ENCODE data around the gene SLC25A17.

The SLC25A17 gene

DNA sequence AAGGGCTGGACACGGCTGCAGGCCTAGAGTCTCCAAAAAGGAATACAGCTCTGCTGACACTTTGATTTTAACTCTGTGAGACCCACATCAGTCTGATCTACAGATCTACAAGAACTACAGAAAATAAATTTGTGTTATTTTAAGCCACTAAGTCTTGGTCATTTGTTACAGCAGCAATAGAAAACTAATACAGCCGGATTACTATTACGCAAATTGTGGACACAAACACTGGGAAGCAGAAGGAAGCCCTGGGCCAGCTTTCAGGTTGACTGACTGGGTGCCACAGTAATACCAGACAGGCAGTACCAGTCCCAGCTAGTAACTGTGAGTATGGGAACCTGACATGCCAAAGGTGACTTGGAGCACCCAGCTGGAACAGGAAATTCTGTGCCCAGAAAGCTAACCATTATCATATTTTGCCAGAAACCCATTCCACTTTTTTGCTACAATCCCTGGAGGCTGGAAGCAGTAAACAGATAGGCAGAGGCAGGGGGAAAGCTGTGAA, 13.4 kb downstream of the SLC25A17 start:
- CTCF ChIA-PET, result no interaction called here
- no peak overlapping the region for H3K27ac ChIP-seq
- POLR2A ChIA-PET (ENCODE audit: low non-redundant PET), result no interaction called here
- DNase-seq (ENCODE audit: low spot score), result no peak
- TF ChIP-seq, protein P1, sequence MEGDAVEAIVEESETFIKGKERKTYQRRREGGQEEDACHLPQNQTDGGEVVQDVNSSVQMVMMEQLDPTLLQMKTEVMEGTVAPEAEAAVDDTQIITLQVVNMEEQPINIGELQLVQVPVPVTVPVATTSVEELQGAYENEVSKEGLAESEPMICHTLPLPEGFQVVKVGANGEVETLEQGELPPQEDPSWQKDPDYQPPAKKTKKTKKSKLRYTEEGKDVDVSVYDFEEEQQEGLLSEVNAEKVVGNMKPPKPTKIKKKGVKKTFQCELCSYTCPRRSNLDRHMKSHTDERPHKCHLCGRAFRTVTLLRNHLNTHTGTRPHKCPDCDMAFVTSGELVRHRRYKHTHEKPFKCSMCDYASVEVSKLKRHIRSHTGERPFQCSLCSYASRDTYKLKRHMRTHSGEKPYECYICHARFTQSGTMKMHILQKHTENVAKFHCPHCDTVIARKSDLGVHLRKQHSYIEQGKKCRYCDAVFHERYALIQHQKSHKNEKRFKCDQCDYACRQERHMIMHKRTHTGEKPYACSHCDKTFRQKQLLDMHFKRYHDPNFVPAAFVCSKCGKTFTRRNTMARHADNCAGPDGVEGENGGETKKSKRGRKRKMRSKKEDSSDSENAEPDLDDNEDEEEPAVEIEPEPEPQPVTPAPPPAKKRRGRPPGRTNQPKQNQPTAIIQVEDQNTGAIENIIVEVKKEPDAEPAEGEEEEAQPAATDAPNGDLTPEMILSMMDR (conservative IDR thresholded peaks at IDR 0.05; ENCODE audit: low read depth), result no peak

DNA sequence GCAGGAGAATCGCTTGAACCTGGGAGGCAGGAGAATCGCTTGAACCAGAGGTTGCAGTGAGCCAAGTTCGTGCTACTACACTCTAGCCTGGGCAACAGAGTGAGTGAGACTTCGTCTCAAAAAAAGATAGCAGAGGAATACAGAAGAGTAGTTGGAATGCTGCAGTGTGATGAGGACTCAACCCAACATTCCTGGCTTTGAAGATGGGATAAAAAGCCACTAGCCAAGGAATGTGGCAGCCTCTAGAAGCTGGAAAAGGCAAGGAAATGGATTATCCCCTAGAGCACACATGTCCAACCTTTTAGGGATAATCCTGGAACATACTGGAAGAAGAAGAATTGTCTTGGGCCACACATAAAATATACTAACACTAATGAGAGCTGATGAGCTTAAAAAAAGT, 13.9 kb downstream of the SLC25A17 start:
- POLR2A ChIA-PET (ENCODE audit: low non-redundant PET), result no interaction called here

DNA sequence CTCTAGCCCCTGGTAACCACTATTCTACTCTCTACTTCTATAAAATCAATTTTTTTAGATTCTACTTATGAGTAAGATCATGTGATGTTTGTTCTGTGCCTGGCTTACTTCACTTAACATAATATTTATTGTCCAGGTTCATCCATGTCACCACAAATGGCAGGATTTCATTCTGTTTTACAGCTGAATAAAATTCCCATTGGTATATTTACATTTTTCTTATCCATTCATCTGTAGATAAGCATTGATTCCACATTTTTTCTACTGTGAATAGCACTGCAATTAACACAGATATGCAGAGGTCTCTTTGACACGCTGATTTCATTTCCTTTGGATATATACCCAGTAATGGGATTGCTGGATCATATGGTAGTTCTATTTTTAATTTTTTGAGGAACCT, 15.8 kb downstream of the SLC25A17 start:
- H3K27ac ChIP-seq, result no peak overlapping the region
- CTCF ChIA-PET, result no interaction called here
- no peak for DNase-seq (ENCODE audit: low spot score)
- POLR2A ChIA-PET (ENCODE audit: low non-redundant PET), result no interaction called here
- TF ChIP-seq, protein P1 (conservative IDR thresholded peaks at IDR 0.05; ENCODE audit: low read depth), result no peak

More for the DNA sequence above, 13.9 kb downstream of the SLC25A17 start:
- no peak overlapping the region for H3K27ac ChIP-seq
- no peak for DNase-seq (ENCODE audit: low spot score)
- CTCF ChIA-PET, result no interaction called here
- TF ChIP-seq, protein P1 (conservative IDR thresholded peaks at IDR 0.05; ENCODE audit: low read depth), result no peak

DNA sequence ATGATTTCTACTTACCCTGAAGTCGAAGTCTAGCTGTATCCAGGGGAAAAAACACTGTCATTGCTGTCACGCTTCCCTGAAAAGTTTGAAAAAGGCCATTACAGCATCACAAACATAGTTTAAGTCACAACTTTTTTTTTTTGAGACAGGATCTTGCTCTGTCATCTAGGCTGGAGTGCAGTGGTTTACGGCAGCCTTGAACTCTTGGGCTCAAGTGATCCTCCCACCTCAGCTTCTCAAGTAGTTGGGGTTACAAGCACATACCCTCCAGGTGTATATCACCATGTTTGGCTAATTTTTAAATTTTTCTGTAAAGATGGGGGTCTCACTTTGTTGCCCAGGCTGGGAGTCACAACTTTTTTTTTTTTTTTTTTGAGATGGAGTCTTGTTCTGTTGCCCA, 20.1 kb downstream of the SLC25A17 start:
- DNase-seq (ENCODE audit: low spot score), result no peak
- ChIA-PET CTCF (no interaction called here), POLR2A (ENCODE audit: low non-redundant PET) (no interaction called here)
- H3K27ac ChIP-seq, result no peak overlapping the region
- TF ChIP-seq, protein P1 (conservative IDR thresholded peaks at IDR 0.05; ENCODE audit: low read depth), result no peak

DNA sequence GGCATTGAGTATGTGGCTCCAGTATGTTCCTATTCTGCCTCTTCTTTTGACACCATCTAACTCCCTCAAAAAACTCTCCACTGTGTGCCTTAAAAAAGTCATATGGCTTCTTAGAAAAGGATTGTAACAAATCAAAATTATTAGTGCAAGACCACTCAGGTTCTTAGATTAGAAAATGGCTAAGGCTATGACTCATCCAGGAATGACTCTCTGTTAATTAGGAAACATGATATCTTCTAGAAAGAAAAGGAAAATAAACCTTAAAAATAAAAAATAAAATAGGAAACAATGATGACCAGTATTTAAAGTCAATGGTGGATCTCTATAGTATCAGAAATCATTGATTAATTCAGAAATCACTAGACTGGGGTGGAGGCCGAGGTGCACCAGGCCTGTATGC, 21.7 kb downstream of the SLC25A17 start:
- peak overlapping the region; percentile 40 for H3K27ac ChIP-seq
- no peak for DNase-seq (ENCODE audit: low spot score)
- ChIA-PET POLR2A (ENCODE audit: low non-redundant PET) (no interaction called here), CTCF (interaction anchor here (0.6 kb wide), 1 partner anchor 12 kb away, joined by 4 read pairs; no protein-coding TSS in a partner anchor)
- TF ChIP-seq, protein P1 (conservative IDR thresholded peaks at IDR 0.05; ENCODE audit: low read depth), result no peak

DNA sequence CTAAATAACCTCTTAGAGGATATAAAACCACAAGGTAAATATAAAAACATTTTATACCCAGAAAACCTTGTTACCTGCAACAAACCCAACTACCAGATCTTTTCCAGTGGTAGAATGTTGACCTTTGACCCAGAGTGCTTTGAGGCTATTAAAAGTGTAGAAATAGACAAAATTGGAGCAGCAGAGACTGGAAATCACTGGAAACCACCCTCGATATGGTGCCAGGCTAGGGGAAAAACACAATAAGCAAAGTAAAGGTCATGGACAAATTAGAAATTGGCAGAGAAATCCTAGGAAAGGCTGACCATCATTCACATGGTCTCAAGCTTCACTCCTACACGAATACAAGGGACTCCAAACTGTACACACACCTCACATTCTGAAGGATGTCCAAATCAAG, 26.7 kb downstream of the SLC25A17 start:
- no peak for DNase-seq (ENCODE audit: low spot score)

More for the DNA sequence above, 26.7 kb downstream of the SLC25A17 start:
- TF ChIP-seq, protein P1 (conservative IDR thresholded peaks at IDR 0.05; ENCODE audit: low read depth), result no peak
- POLR2A ChIA-PET (ENCODE audit: low non-redundant PET), result no interaction called here
- H3K27ac ChIP-seq, result no peak overlapping the region
- CTCF ChIA-PET, result no interaction called here

All from RWPE1 (cell line).